OCI-LY1 (cell line): Measurements from ENCODE around the gene FAM117B.

Source experiments
- H2AFZ ChIP-seq: fragments of 200-600 bp; sonication (generic), shearing (Covaris generic); 2 replicates; pipeline ENCODE4 v1.6.0; 2014; ENCODE audit warnings: antibody characterized with exemption, mild to moderate bottlenecking, low read length
- H3F3A ChIP-seq: fragments of 200-600 bp; sonication (generic), shearing (Covaris generic); 2 replicates; pipeline ENCODE4 v1.6.0; 2014; ENCODE audit warnings: mild to moderate bottlenecking, antibody characterized with exemption, low read length, moderate library complexity; ENCODE audit not compliant: insufficient read depth
- H3K27ac ChIP-seq: fragments of 200-600 bp; sonication (generic); 2 replicates; pipeline ENCODE4 v1.5.1; 2014; ENCODE audit warnings: low read length, mixed run types, mild to moderate bottlenecking, low read depth; ENCODE audit not compliant: poor library complexity, severe bottlenecking
- H3K27me3 ChIP-seq: fragments of 200-600 bp; sonication (generic); 2 replicates; pipeline ENCODE4 v1.6.0; 2014; ENCODE audit warnings: antibody characterized with exemption, mild to moderate bottlenecking, low read length, moderate library complexity; ENCODE audit not compliant: insufficient read depth
- H3K36me3 ChIP-seq: fragments of 200-600 bp; sonication (generic); 2 replicates; pipeline ENCODE4 v1.6.1; 2014; ENCODE audit warnings: mild to moderate bottlenecking, antibody characterized with exemption, low read length, moderate library complexity, mixed read lengths; ENCODE audit not compliant: insufficient read depth
- H3K4me1 ChIP-seq: fragments of 200-600 bp; sonication (generic); 2 replicates; pipeline ENCODE4 v1.5.1; 2014; ENCODE audit warnings: mild to moderate bottlenecking, low read length, moderate library complexity; ENCODE audit not compliant: insufficient read depth, severe bottlenecking
- H3K4me2 ChIP-seq: fragments of 200-600 bp; sonication (generic), shearing (Covaris generic); 2 replicates; pipeline ENCODE4 v1.6.1; 2014; ENCODE audit warnings: low read length
- H3K4me3 ChIP-seq: fragments of 200-600 bp; sonication (generic); 2 replicates; pipeline ENCODE4 v1.5.1; 2014; ENCODE audit warnings: low read length, low read depth, mild to moderate bottlenecking, mixed read lengths; ENCODE audit not compliant: poor library complexity, severe bottlenecking
- H3K79me2 ChIP-seq: fragments of 200-600 bp; shearing (Covaris generic); 2 replicates; pipeline ENCODE4 v1.6.1; 2016; ENCODE audit warnings: mixed run types, low read length, mixed read lengths; ENCODE audit not compliant: insufficient read depth
- H3K9ac ChIP-seq: fragments of 200-600 bp; sonication (generic), shearing (Covaris generic); 2 replicates; pipeline ENCODE4 v1.6.1; 2014; ENCODE audit warnings: mild to moderate bottlenecking, low read length, mixed read lengths
- H3K9me2 ChIP-seq: fragments of 200-600 bp; sonication (generic), shearing (Covaris generic); 2 replicates; pipeline ENCODE4 v1.6.1; 2014; ENCODE audit warnings: low read depth, mild to moderate bottlenecking, low read length, mixed read lengths
- H3K9me3 ChIP-seq: fragments of 200-600 bp; shearing (Covaris generic); 2 replicates; pipeline ENCODE4 v1.6.1; 2014; ENCODE audit warnings: low read length, mixed read lengths
- H4K20me1 ChIP-seq: fragments of 200-600 bp; sonication (generic), shearing (Covaris generic); 2 replicates; pipeline ENCODE4 v1.6.0; 2016; ENCODE audit warnings: mild to moderate bottlenecking, low read length; ENCODE audit not compliant: insufficient read depth
- CTCF ChIP-seq: fragments of 200-600 bp; sonication (generic), shearing (Covaris generic); IDR thresholded peaks from 2 replicates; pipeline ENCODE4 v1.5.1; 2017; ENCODE audit warnings: mild to moderate bottlenecking, antibody characterized with exemption, low read length, moderate library complexity, mixed read lengths
- EZH2 ChIP-seq: fragments of 200-600 bp; sonication (generic), shearing (Covaris generic); IDR thresholded peaks from 2 replicates; pipeline ENCODE4 v1.8.0; 2017; ENCODE audit warnings: borderline replicate concordance, mixed run types, mild to moderate bottlenecking, antibody characterized with exemption, low read length, moderate library complexity, mixed read lengths

The FAM117B gene

DNA sequence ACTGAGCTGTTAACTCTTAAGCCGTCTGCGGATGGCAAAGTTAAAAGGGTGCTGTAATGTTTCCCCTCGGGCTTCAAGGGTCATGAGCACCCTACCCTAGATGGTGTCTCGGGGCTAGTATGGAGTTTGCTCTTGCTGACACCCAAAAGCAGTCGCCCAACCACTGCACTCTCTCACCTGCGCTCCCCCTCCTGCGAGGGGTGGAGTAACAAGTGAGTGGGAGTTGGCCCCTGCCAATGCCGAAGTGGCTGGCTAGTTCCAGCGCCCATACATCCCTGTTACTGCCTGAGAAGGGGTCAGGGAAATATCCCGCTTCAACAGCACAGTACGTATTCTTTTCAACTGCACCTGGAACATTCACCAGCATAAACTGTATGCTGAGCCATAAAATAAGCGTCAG, 47.5 kb downstream of the FAM117B start:
- no peaks in the 10 kb centered on the region for H3K27me3 ChIP-seq
- H3K79me2 ChIP-seq, result no peaks in the 10 kb centered on the region; the same call in 1 of the 2 replicates
- H2AFZ ChIP-seq, result no peak overlapping the region
- H3K4me2 ChIP-seq, result no peak overlapping the region
- no peaks in the 10 kb centered on the region for H3K4me1 ChIP-seq
- H3F3A ChIP-seq, result no peaks in the 10 kb centered on the region
- H3K4me3 ChIP-seq, result no peak overlapping the region
- peaks cover 3% of the 10 kb centered on the region; the same call in 1 of the 2 replicates for H3K36me3 ChIP-seq
- no peaks in the 10 kb centered on the region for H3K9me2 ChIP-seq
- TF ChIP-seq EZH2 (no peak), CTCF (no peak)
- H3K9ac ChIP-seq, result no peak overlapping the region
- no peak overlapping the region for H3K27ac ChIP-seq
- H4K20me1 ChIP-seq, result no peaks in the 10 kb centered on the region
- peaks cover 21% of the 10 kb centered on the region for H3K9me3 ChIP-seq

GRCh38 chr2:202687276-202687675, 52.5 kb downstream of the FAM117B start:
- H3K9me3 ChIP-seq, result no peaks in the 10 kb centered on the region

GRCh38 chr2:202689459-202689858, 54.7 kb downstream of the FAM117B start:
- no peaks in the 10 kb centered on the region for H3F3A ChIP-seq
- H3K27ac ChIP-seq, result no peak overlapping the region
- no peak overlapping the region for H2AFZ ChIP-seq
- no peaks in the 10 kb centered on the region for H4K20me1 ChIP-seq
- no peaks in the 10 kb centered on the region for H3K4me1 ChIP-seq
- TF ChIP-seq EZH2, result no peak
- no peak overlapping the region for H3K4me3 ChIP-seq
- H3K27me3 ChIP-seq, result no peaks in the 10 kb centered on the region
- no peaks in the 10 kb centered on the region for H3K9me2 ChIP-seq
- H3K9ac ChIP-seq, result no peak overlapping the region
- no peaks in the 10 kb centered on the region for H3K36me3 ChIP-seq
- no peak overlapping the region for H3K4me2 ChIP-seq
- no peaks in the 10 kb centered on the region for H3K9me3 ChIP-seq
- peaks cover 25% of the 10 kb centered on the region for H3K79me2 ChIP-seq

More at GRCh38 chr2:202687276-202687675, 52.5 kb downstream of the FAM117B start:
- TF ChIP-seq CTCF (no peak), EZH2 (no peak)
- Histone ChIP-seq H3F3A (no peaks in the 10 kb centered on the region), H3K27ac (no peak overlapping the region), H3K36me3 (no peaks in the 10 kb centered on the region), H2AFZ (no peak overlapping the region), H3K79me2 (peaks cover 10% of the 10 kb centered on the region), H3K9me2 (no peaks in the 10 kb centered on the region), H4K20me1 (no peaks in the 10 kb centered on the region), H3K4me1 (no peaks in the 10 kb centered on the region), H3K4me3 (no peak overlapping the region), H3K9ac (no peak overlapping the region), H3K4me2 (no peak overlapping the region), H3K27me3 (no peaks in the 10 kb centered on the region)

- Histone ChIP-seq H3K4me1 (no peaks in the 10 kb centered on the region), H3K9me3 (no peaks in the 10 kb centered on the region), H3K36me3 (no peaks in the 10 kb centered on the region), H2AFZ (no peak overlapping the region), H3K79me2 (peaks cover 25% of the 10 kb centered on the region), H3F3A (no peaks in the 10 kb centered on the region), H3K27ac (no peak overlapping the region), H3K4me3 (no peak overlapping the region), H3K9ac (no peak overlapping the region), H3K27me3 (no peaks in the 10 kb centered on the region), H3K4me2 (no peak overlapping the region), H4K20me1 (no peaks in the 10 kb centered on the region), H3K9me2 (no peaks in the 10 kb centered on the region)
- no peak for TF ChIP-seq CTCF
- TF ChIP-seq EZH2, result no peak
These were observed 55.1 kb downstream of the FAM117B start for GRCh38 chr2:202689898-202690297.
